HG03521 (cell line): Measurements from ENCODE around the gene THAP3.

Source experiments
- ATAC-seq: cut with Tn5 transposase; IDR thresholded peaks from one replicate; pipeline ENCODE4 v1.9.1; 2021; ENCODE audit warnings: mild to moderate bottlenecking, moderate library complexity; ENCODE audit not compliant: unreplicated experiment

The THAP3 gene, protein sequence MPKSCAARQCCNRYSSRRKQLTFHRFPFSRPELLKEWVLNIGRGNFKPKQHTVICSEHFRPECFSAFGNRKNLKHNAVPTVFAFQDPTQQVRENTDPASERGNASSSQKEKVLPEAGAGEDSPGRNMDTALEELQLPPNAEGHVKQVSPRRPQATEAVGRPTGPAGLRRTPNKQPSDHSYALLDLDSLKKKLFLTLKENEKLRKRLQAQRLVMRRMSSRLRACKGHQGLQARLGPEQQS

DNA sequence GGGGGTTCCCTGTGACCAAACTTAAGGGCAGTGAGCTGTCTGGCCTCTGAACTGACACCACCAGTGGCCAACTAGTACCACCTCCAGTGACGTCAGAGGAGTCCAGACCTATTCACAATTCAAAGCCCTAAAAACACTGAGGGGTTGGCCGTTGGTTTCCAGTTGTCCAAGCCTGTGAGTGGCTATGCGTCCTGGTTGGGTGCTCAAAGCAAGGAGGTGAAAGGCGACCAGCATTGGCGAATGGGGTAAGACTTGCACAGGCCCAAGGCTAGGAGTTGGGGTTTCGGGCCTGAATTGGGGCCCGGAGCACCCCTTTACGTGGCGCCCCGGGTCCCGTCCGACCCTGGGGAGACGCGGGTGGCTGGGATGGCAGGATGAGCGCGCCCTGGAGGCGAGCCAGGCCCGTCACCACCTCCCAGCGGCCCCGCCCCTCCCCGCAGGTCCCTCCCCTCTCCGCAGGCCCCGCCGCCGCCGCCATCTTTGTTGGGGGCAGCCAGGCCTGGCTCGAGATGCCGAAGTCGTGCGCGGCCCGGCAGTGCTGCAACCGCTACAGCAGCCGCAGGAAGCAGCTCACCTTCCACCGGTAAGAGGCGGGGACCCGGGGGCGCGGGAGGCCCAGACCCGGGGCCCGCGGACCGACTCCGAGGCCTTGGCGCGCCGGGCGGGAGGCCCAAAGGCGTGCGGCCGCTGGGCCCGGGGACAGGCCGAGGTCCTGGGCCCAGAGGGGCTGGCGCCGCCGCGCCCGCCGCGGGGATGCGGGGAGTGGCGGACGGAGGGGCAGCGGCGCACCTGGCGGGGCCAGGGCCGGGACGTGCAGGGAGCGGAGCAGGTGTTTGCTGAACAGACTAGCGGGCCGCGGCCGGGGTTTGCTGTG is at the start of gene THAP3:
THAP3 (plus strand) TSS at position 159 of the 874 bp plus-strand sequence; CDS start at position 510, 351 bp downstream.
- peak; percentile 77 for ATAC-seq

DNA sequence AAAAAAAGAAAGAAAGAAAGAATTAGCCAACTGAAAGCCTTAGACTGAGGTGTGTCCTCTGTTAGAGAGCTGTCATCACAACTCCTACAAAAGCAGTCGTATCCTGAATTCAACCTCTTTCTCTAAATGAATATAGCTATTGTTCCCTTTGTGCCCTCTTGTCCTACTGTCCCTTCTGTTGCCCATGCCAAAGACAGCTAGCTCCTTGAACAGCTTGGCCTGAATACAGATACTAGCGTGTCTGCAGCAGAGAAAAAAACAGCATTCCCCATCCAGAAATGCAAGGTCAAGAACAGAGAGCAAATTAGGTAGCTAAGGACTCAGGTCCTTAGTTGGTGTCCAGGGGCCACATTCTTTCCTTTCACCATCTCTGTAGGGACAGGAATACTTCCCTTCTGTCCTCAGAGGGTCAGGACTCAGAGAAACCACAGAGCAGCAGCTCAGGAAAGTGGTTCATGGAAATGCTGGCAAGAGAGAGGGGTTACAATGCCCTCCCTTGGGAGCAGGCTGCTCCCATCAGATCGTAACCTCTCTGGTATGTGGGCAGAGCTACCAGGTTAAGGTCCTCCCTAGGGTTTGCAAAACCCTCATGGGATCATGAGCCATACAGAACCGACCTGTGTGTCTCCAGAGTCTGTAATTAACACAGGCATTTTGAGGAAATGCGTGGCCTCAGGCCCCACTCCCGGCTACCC is 46.7 kb upstream of the THAP3 start:
- no peak for ATAC-seq

DNA sequence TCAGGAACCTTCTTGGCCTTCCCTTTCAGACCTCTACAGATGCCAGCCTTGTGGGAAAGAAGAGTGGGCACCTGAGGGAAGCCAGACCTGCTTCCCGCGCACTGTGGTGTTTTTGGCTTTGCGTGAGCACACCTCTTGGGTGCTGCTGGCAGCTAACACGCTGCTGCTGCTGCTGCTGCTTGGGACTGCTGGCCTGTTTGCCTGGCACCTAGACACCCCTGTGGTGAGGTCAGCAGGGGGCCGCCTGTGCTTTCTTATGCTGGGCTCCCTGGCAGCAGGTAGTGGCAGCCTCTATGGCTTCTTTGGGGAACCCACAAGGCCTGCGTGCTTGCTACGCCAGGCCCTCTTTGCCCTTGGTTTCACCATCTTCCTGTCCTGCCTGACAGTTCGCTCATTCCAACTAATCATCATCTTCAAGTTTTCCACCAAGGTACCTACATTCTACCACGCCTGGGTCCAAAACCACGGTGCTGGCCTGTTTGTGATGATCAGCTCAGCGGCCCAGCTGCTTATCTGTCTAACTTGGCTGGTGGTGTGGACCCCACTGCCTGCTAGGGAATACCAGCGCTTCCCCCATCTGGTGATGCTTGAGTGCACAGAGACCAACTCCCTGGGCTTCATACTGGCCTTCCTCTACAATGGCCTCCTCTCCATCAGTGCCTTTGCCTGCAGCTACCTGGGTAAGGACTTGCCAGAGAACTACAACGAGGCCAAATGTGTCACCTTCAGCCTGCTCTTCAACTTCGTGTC is 45.9 kb upstream of the THAP3 start:
- ATAC-seq, result no peak

DNA sequence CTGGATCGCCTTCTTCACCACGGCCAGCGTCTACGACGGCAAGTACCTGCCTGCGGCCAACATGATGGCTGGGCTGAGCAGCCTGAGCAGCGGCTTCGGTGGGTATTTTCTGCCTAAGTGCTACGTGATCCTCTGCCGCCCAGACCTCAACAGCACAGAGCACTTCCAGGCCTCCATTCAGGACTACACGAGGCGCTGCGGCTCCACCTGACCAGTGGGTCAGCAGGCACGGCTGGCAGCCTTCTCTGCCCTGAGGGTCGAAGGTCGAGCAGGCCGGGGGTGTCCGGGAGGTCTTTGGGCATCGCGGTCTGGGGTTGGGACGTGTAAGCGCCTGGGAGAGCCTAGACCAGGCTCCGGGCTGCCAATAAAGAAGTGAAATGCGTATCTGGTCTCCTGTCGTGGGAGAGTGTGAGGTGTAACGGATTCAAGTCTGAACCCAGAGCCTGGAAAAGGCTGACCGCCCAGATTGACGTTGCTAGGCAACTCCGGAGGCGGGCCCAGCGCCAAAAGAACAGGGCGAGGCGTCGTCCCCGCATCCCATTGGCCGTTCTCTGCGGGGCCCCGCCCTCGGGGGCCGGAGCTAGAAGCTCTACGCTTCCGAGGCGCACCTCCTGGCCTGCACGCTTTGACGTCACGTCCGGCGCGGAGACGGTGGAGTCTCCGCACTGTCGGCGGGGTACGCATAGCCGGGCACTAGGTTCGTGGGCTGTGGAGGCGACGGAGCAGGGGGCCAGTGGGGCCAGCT is 45.1 kb upstream of the THAP3 start, which contains the start of gene ZBTB48:
ZBTB48 (plus strand) TSS at position 621 of the 745 bp plus-strand sequence. CDS start 616 bp downstream, outside the sequence.
- peak; percentile 95 for ATAC-seq

DNA sequence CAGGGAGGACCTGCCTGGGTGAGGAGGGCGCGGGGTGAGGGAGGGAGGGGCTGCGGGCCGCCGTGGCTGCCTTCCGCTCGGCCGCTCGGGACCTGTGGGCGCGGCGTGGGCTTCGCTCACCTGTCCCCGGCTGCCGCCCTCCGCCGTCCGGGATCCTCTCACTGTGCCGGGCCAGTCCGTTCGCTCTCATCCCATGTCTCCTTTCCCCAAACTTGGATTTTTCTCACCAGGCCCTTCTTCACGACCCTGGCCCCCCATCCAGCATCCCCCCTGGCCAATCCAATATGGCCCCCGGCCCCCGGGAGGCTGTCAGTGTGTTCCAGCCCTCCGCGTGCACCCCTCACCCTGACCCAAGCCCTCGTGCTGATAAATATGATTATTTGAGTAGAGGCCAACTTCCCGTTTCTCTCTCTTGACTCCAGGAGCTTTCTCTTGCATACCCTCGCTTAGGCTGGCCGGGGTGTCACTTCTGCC is 44.5 kb upstream of the THAP3 start:
- ATAC-seq, result no peak

DNA sequence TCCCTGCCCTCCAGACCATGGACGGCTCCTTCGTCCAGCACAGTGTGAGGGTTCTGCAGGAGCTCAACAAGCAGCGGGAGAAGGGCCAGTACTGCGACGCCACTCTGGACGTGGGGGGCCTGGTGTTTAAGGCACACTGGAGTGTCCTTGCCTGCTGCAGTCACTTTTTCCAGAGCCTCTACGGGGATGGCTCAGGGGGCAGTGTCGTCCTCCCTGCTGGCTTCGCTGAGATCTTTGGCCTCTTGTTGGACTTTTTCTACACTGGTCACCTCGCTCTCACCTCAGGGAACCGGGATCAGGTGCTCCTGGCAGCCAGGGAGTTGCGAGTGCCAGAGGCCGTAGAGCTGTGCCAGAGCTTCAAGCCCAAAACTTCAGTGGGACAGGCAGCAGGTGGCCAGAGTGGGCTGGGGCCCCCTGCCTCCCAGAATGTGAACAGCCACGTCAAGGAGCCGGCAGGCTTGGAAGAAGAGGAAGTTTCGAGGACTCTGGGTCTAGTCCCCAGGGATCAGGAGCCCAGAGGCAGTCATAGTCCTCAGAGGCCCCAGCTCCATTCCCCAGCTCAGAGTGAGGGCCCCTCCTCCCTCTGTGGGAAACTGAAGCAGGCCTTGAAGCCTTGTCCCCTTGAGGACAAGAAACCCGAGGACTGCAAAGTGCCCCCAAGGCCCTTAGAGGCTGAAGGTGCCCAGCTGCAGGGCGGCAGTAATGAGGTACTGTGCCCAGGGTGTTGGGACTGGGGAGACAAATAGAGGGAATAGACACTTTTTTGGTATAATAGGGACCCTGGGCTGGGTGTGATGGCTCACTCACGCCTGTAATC is 43.9 kb upstream of the THAP3 start:
- ATAC-seq, result no peak

DNA sequence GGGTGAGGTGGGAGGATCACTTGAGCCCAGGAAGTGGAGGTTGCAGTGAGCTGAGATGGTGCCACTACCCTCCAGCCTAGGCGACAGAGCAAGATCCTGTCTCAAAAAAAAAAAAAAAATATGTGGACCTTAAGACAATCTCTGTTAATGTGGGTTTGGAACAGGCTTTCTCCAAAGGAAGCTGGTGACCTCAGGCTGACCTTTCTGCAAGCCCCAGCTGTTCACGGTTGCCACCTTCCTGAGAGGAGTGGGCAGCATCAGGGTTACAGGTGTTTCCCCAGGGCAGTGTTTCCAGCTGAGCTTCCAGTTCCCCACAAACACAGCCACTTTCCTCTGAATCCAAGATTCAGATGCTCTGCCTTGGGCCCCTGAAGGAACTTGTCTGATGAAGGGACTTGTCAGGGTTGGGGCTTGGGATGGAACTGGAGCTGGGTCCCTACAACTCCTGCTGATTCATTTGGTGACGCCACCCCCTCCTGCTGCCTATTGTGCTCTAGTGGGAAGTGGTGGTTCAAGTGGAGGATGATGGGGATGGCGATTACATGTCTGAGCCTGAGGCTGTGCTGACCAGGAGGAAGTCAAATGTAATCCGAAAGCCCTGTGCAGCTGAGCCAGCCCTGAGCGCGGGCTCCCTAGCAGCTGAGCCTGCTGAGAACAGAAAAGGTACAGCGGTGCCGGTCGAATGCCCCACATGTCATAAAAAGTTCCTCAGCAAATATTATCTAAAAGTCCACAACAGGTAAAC is 42.9 kb upstream of the THAP3 start:
- ATAC-seq, result no peak

DNA sequence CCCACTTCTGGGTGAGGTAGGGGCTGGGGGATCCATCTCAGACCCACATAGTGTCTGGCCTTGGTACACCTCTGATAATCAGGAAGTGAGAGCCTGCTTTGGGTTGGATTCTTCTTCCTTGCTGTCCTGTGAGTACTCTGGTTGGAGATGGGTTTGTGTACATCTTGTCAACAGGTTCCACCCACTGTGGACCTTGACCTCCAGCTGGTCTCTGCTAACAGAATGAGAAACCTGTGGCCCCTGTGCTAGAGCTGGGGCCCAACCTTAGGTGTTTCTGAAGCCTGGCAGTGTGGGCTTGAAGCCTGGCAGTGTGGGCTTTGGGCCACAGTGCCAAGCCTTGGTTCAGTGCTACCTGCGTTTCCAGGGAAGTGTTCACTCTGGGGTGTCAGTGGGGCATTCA is 42.3 kb upstream of the THAP3 start:
- no peak for ATAC-seq

DNA sequence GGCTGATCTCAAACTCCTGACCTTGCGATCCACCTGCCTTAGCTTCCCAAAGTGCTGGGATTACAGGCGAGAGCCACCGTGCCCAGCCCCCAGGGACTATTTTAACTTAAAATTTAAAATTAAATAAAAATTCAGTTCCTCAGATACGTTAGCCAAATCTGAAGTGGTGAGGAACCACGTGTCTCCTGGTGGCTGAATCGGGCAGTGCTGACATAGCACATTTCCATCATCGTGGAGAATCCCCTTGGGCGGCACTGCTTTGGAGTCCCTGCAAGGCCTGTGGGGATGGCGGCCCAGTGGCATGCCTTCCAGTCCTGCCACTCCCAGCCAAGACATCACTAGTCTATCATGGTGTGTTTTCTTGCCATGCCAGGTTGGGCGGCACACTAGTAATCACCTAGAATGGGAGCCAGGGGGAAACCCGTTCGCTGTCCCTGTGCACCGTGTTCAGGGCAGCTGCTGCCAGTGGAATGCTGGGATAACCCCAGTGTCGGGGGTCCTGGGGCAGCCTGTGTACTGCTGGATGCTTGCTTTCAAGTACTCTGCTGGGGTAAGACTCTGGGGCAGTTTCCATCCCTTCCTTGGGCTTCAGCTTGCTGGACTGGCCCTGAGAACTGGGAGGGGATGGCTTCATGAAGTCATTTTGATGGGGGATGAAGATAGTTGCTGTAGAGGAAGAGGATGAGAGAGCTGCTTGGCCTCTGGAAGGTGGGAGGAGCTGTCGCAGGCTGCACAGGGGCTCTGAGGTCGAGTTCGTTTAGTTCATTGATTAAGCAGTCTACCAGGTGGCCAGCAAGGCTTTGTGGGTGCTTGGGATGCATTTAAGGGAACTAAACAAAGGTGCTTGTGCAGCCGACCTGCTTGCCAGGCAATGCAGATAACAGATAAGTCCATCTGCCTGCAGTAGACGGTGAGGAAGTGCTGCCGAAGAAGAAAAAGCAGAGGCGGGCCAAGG is 40.3 kb upstream of the THAP3 start:
- no peak for ATAC-seq

DNA sequence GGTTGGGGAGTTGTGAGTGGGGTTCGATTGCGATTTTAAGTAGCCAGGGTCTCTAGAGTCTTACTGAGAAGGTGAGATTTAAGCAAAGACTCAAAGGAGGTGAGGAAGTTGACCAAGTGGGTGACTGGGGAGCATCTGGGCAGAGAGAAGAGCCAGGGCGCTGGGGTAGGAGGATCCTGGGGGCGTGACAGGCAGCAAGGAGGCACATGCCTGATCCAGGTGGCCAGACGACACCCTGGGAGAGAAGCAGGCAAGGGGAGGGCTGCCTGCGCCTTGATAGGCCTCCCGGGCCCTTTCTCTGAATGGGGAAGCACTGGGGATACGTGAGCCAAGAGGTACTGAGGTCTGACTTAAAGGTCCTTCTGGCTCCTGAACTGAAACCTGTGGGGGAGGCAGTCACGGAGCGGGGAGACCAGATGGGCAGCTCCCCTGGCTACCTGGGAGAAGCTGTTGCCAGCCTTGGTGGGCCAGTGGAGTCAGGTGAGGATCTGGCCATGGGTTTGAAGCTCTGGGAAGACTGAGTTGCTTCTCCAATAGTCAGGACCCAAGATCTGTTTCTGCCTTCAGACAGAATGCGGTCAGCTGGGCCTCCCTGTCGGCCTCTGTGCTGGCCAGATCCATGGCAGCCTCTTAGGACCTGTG is 39.5 kb upstream of the THAP3 start:
- no peak for ATAC-seq

DNA sequence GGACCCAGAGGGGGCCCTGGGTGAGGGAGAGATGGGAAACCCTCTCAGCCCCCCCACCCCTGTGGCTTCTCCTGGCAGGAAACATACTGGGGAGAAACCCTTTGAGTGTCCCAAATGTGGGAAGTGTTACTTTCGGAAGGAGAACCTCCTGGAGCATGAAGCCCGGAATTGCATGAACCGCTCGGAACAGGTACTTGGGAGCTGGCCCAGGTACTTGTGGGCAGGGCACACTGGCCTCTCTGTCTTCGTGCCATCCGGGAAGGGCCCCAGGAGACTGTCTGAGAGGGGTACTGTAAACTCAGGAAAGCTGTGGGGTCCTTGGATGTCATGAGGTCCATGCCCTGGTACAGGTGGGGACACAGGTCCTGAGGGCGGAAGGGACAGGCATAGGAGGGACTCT is 38.8 kb upstream of the THAP3 start:
- no peak for ATAC-seq

DNA sequence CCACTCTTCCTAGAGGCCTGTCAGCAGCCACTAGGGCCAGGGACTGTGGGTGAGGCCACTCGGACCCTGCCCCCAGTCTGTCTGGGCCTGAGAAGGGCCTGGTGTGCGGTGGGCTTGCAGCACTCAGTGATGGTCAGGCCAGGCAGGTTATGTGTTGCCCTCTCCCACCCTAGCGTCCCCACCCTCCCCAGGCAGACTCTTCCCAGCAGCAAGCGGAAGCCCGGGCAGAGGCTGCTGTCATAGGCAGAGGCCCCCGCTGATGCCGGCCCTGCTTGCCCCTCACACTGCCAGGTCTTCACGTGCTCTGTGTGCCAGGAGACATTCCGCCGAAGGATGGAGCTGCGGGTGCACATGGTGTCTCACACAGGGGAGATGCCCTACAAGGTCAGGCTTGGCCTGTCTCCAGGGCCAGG is 38.3 kb upstream of the THAP3 start:
- ATAC-seq, result no peak

DNA sequence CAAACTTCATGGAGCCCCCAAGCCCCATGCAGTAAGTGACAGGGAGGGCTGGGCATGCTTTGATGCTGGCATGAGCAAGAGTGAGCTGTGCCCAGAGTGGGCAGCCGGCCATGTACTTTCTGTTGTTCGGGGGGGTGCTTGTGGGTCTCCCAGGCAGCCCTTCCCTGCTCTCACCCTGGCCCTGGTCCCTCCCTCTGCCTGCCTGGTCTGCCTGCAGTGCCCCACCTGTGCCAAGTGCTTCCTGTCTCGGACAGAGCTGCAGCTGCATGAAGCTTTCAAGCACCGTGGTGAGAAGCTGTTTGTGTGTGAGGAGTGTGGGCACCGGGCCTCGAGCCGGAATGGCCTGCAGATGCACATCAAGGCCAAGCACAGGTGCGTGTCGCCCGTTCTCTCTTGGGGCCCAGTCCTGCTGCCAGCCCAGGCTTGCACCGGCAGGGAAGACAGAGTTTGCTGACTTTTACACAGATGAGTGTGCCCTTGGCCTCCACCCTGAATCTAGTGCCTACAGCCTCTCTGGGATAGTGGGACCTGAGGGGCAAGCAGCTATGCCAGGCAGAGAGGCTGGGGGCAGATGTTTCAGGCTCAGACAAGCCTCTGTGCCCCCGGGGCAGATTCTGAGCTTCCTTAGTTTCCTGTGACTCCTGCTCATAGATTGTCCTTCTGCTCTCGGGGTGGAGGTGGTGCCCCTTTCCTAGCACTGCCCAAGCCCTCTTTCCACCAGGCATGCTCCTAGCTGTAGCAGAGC is 37.2 kb upstream of the THAP3 start:
- no peak for ATAC-seq

DNA sequence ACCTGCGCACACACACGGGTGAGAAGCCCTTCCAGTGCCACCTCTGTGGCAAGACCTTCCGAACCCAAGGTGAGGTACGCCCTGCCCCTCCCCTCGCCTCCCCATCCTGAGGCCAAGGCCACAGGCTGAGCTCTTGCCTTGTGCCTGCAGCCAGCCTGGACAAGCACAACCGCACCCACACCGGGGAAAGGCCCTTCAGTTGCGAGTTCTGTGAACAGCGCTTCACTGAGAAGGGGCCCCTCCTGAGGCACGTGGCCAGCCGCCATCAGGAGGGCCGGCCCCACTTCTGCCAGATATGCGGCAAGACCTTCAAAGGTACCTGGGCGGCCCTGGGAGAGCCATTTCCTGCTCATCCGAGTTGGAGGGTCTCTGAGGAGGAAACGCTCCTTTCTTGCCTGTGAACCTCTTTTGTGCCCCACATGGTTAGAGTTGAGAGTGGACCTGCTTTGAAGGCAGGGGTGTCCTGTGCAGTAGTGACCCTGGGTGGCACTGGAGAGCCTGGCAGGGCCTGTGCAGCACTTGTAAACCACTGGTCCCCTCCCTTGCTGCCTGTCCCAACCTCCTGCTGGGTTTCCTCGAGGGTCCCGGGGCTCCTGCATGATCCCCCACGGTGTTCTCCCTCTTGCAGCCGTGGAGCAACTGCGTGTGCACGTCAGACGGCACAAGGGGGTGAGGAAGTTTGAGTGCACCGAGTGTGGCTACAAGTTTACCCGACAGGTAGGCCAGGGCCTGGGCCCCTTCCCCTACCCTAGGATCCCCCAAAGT is 36.4 kb upstream of the THAP3 start:
- no peak for ATAC-seq

DNA sequence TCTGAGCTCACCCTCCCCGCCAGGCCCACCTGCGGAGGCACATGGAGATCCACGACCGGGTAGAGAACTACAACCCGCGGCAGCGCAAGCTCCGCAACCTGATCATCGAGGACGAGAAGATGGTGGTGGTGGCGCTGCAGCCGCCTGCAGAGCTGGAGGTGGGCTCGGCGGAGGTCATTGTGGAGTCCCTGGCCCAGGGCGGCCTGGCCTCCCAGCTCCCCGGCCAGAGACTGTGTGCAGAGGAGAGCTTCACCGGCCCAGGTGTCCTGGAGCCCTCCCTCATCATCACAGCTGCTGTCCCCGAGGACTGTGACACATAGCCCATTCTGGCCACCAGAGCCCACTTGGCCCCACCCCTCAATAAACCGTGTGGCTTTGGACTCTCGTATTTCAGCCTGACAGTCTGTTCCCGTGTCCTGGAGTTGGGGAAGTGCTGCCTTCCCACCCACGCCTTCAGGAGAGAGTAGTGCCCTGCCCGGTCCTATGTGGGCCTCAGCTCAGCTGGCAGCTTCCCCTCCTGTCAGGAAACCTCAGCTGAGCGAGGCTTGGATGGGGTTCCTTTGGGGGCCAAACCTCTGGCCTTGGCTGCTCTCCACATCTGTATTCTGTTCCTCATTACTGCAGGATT is 35.7 kb upstream of the THAP3 start:
- no peak for ATAC-seq
